ENCODE data around the gene EBF3.

The EBF3 gene

GRCh38 chr10:129864601-129865126, 99.4 kb downstream of the EBF3 start:
- Mint-ChIP-seq H3K4me1 (ENCODE audit: low read depth) (no peaks in the 10 kb centered on the region), H3K36me3 (ENCODE audit: low read depth) (no peaks in the 10 kb centered on the region), H3K27ac (no peak overlapping the region), H3K27me3 (no peaks in the 10 kb centered on the region), H3K9me3 (peaks cover 12% of the 10 kb centered on the region), H3K4me3 (no peak overlapping the region)
- intact Hi-C loops (cut with micrococcal nuclease), result no loop called here

GRCh38 chr10:129864082-129864481, 100.0 kb downstream of the EBF3 start:
- Mint-ChIP-seq H3K4me1 (ENCODE audit: low read depth) (no peaks in the 10 kb centered on the region), H3K4me3 (no peak overlapping the region), H3K27me3 (no peaks in the 10 kb centered on the region), H3K27ac (no peak overlapping the region), H3K9me3 (peaks cover 12% of the 10 kb centered on the region), H3K36me3 (ENCODE audit: low read depth) (no peaks in the 10 kb centered on the region)
- intact Hi-C loops (cut with micrococcal nuclease), result no loop called here

- Mint-ChIP-seq H3K4me3 (no peak overlapping the region), H3K36me3 (ENCODE audit: low read depth) (no peaks in the 10 kb centered on the region), H3K4me1 (ENCODE audit: low read depth) (no peaks in the 10 kb centered on the region), H3K27ac (no peak overlapping the region), H3K9me3 (peaks cover 12% of the 10 kb centered on the region), H3K27me3 (no peaks in the 10 kb centered on the region)
- intact Hi-C loops (cut with micrococcal nuclease), result no loop called here
These were observed 100.8 kb downstream of the EBF3 start for GRCh38 chr10:129863201-129863663.

GRCh38 chr10:129861776-129862531, 102.1 kb downstream of the EBF3 start:
- Mint-ChIP-seq H3K27ac (no peak overlapping the region), H3K9me3 (peaks cover 12% of the 10 kb centered on the region), H3K36me3 (ENCODE audit: low read depth) (no peaks in the 10 kb centered on the region), H3K27me3 (no peaks in the 10 kb centered on the region), H3K4me3 (no peak overlapping the region), H3K4me1 (ENCODE audit: low read depth) (no peaks in the 10 kb centered on the region)
- intact Hi-C loops (cut with micrococcal nuclease), result no loop called here

- Mint-ChIP-seq H3K36me3 (ENCODE audit: low read depth) (no peaks in the 10 kb centered on the region), H3K27me3 (no peaks in the 10 kb centered on the region), H3K4me3 (no peak overlapping the region), H3K27ac (no peak overlapping the region), H3K4me1 (ENCODE audit: low read depth) (no peaks in the 10 kb centered on the region), H3K9me3 (peaks cover 12% of the 10 kb centered on the region)
- intact Hi-C loops (cut with micrococcal nuclease), result no loop called here
These were observed 103.7 kb downstream of the EBF3 start for GRCh38 chr10:129860396-129860795.

- intact Hi-C loops (cut with micrococcal nuclease), result no loop called here
- H3K36me3 Mint-ChIP-seq (ENCODE audit: low read depth), result no peaks in the 10 kb centered on the region
- no peaks in the 10 kb centered on the region for H3K4me1 Mint-ChIP-seq (ENCODE audit: low read depth)
- H3K4me3 Mint-ChIP-seq, result no peak overlapping the region
- H3K27me3 Mint-ChIP-seq, result no peaks in the 10 kb centered on the region
- H3K9me3 Mint-ChIP-seq, result peaks cover 12% of the 10 kb centered on the region
- no peak overlapping the region for H3K27ac Mint-ChIP-seq
These were observed 104.5 kb downstream of the EBF3 start for GRCh38 chr10:129859536-129859935.

- intact Hi-C loops (cut with micrococcal nuclease), result no loop called here
- Mint-ChIP-seq H3K36me3 (ENCODE audit: low read depth) (no peaks in the 10 kb centered on the region), H3K27ac (no peak overlapping the region)
These were observed 106.7 kb downstream of the EBF3 start for GRCh38 chr10:129857242-129857960.

GRCh38 chr10:129855836-129856563, 108.1 kb downstream of the EBF3 start:
- H3K36me3 Mint-ChIP-seq (ENCODE audit: low read depth), result no peaks in the 10 kb centered on the region
- H3K27ac Mint-ChIP-seq, result no peak overlapping the region
- no peak overlapping the region for H3K4me3 Mint-ChIP-seq
- intact Hi-C loops (cut with micrococcal nuclease), result no loop called here
- no peaks in the 10 kb centered on the region for H3K9me3 Mint-ChIP-seq
- no peaks in the 10 kb centered on the region for H3K4me1 Mint-ChIP-seq (ENCODE audit: low read depth)
- H3K27me3 Mint-ChIP-seq, result no peaks in the 10 kb centered on the region

More at GRCh38 chr10:129857242-129857960, 106.7 kb downstream of the EBF3 start:
- no peaks in the 10 kb centered on the region for H3K4me1 Mint-ChIP-seq (ENCODE audit: low read depth)
- H3K4me3 Mint-ChIP-seq, result no peak overlapping the region
- peaks cover 12% of the 10 kb centered on the region for H3K9me3 Mint-ChIP-seq
- no peaks in the 10 kb centered on the region for H3K27me3 Mint-ChIP-seq

- Mint-ChIP-seq H3K36me3 (ENCODE audit: low read depth) (no peaks in the 10 kb centered on the region), H3K4me3 (no peak overlapping the region), H3K27me3 (no peaks in the 10 kb centered on the region), H3K27ac (no peak overlapping the region), H3K9me3 (no peaks in the 10 kb centered on the region), H3K4me1 (ENCODE audit: low read depth) (no peaks in the 10 kb centered on the region)
- intact Hi-C loops (cut with micrococcal nuclease), result no loop called here
These were observed 109.0 kb downstream of the EBF3 start for GRCh38 chr10:129854796-129855705.

GRCh38 chr10:129854158-129854557, 109.9 kb downstream of the EBF3 start:
- no peaks in the 10 kb centered on the region for H3K36me3 Mint-ChIP-seq (ENCODE audit: low read depth)
- H3K4me1 Mint-ChIP-seq (ENCODE audit: low read depth), result no peaks in the 10 kb centered on the region
- no peak overlapping the region for H3K4me3 Mint-ChIP-seq
- no peaks in the 10 kb centered on the region for H3K27me3 Mint-ChIP-seq
- no peak overlapping the region for H3K27ac Mint-ChIP-seq
- intact Hi-C loops (cut with micrococcal nuclease), result no loop called here
- no peaks in the 10 kb centered on the region for H3K9me3 Mint-ChIP-seq

- H3K4me1 Mint-ChIP-seq (ENCODE audit: low read depth), result no peaks in the 10 kb centered on the region
- no peaks in the 10 kb centered on the region for H3K27me3 Mint-ChIP-seq
- intact Hi-C loops (cut with micrococcal nuclease), result no loop called here
- no peaks in the 10 kb centered on the region for H3K9me3 Mint-ChIP-seq
- no peaks in the 10 kb centered on the region for H3K36me3 Mint-ChIP-seq (ENCODE audit: low read depth)
- no peak overlapping the region for H3K27ac Mint-ChIP-seq
- no peak overlapping the region for H3K4me3 Mint-ChIP-seq
These were observed 110.5 kb downstream of the EBF3 start for GRCh38 chr10:129853562-129853903.

GRCh38 chr10:129852829-129853561, 111.1 kb downstream of the EBF3 start:
- Mint-ChIP-seq H3K9me3 (no peaks in the 10 kb centered on the region), H3K36me3 (ENCODE audit: low read depth) (no peaks in the 10 kb centered on the region), H3K4me3 (no peak overlapping the region), H3K4me1 (ENCODE audit: low read depth) (no peaks in the 10 kb centered on the region), H3K27me3 (no peaks in the 10 kb centered on the region), H3K27ac (no peak overlapping the region)
- intact Hi-C loops (cut with micrococcal nuclease), result no loop called here

All from dendritic cell treated with granulocyte-macrophage colony-stimulating factor and Interleukin-4, amounts not matched to agents 40 ng/mL and 50 ng/mL, for 4 days (primary cell).